Panc1 (cell line): Measurements from ENCODE around the gene PARD6B. TPM values are rescaled to one million over a fixed set of nuclear protein-coding genes. Genes with fewer than 3 reads are reported as not detected.

ENCODE experiments used
- ATAC-seq: fragments of 200-7000 bp; cut with Tn5 transposase; 2 replicates; pipeline ENCODE4 v1.9.1; 2020; ENCODE audit warnings: mild to moderate bottlenecking, moderate library complexity
- BruUV-seq: library from RNA; stranded (reverse); fragments of 400-500 nt; replicated peaks from 2 replicates; lab custom pipeline; 2021; lab: Mats Ljungman, UMichigan
- CTCF ChIA-PET: fragments of 300-600 bp; sonication (Branson Sonifier 250); formaldehyde crosslinking; loops from one replicate; lab custom pipeline; 2022; ENCODE audit warnings: antibody characterized with exemption; lab: Charles Lee
- POLR2A ChIA-PET: fragments of 300-600 bp; sonication (Branson Sonifier 250); formaldehyde crosslinking; loops from one replicate; lab custom pipeline; 2022; ENCODE audit warnings: antibody characterized with exemption; lab: Charles Lee
- DNase-seq: peaks from one replicate; pipeline ENCODE4 v3.0.0-alpha.2; 2010; ENCODE audit warnings: low read depth, low spot score
- H3K27ac ChIP-seq: 2 replicates; pipeline ENCODE4 v1.5.1; 2011; ENCODE audit warnings: mild to moderate bottlenecking, low read length, inconsistent platforms
- H3K27me3 ChIP-seq: fragments of 200-500 bp; sonication (Bioruptor generic); 2 replicates; pipeline ENCODE4 v1.6.0; 2014; ENCODE audit warnings: low read length, inconsistent platforms; ENCODE audit not compliant: control insufficient read depth, insufficient read depth
- H3K36me3 ChIP-seq: fragments of 200-500 bp; sonication (Bioruptor generic); 2 replicates; pipeline ENCODE4 v1.5.1; 2014; ENCODE audit warnings: inconsistent platforms, mild to moderate bottlenecking, low read length, moderate library complexity; ENCODE audit not compliant: control insufficient read depth, insufficient read depth
- H3K4me1 ChIP-seq: 2 replicates; pipeline ENCODE4 v1.5.1; 2011; ENCODE audit warnings: inconsistent platforms, mild to moderate bottlenecking, low read length, moderate library complexity; ENCODE audit not compliant: control insufficient read depth, insufficient read depth
- H3K4me3 ChIP-seq, 2 experiments: 2 replicates each; pipeline ENCODE4 v1.5.1; 2011 to 2012; ENCODE audit warnings: low read depth in 2 of 2, low read length in 2 of 2, mild to moderate bottlenecking in 2 of 2, inconsistent platforms in 1 of 2, moderate library complexity in 1 of 2
- H3K9me3 ChIP-seq: fragments of 200-500 bp; sonication (Bioruptor generic); 2 replicates; pipeline ENCODE4 v1.5.1; 2014; ENCODE audit warnings: low read depth, mild to moderate bottlenecking, inconsistent platforms, low read length, moderate library complexity; ENCODE audit not compliant: control insufficient read depth, insufficient read depth
- CTCF ChIP-seq: fragments of 450-650 bp; IDR thresholded peaks from 2 replicates; pipeline ENCODE4 v1.5.1; 2017; ENCODE audit warnings: mild to moderate bottlenecking
- POLR2AphosphoS5 ChIP-seq: IDR thresholded peaks from 2 replicates; pipeline ENCODE4 v1.6.1; 2012; ENCODE audit warnings: mild to moderate bottlenecking, low read depth, low read length, moderate library complexity
- REST ChIP-seq, 2 experiments: IDR thresholded peaks; 2 replicates each; pipeline ENCODE4 v1.6.1; 2011 to 2012; ENCODE audit warnings: low read depth in 2 of 2, control low read depth in 1 of 2, low read length in 1 of 2, mild to moderate bottlenecking in 1 of 2, moderate library complexity in 1 of 2; ENCODE audit not compliant: insufficient read depth in 1 of 2
- SIN3A ChIP-seq: IDR thresholded peaks from 2 replicates; pipeline ENCODE4 v1.6.1; 2012; ENCODE audit warnings: low read depth, mild to moderate bottlenecking, low read length, moderate library complexity, borderline replicate concordance; ENCODE audit not compliant: insufficient read depth
- TCF7L2 ChIP-seq: IDR thresholded peaks from 2 replicates; pipeline ENCODE4 v1.6.1; 2011; ENCODE audit warnings: mild to moderate bottlenecking, low read depth, low read length, inconsistent platforms
- in situ Hi-C: cut with HindIII; loops from 2 replicates; pipeline ENCODE4 v1.10.0; 2016; ENCODE audit warnings: low sequenced_read_pairs, low pct_unique_long_range_greater_than_20kb
- intact Hi-C: fragments of 100-400 bp; cut with micrococcal nuclease; formaldehyde crosslinking; loops from one replicate; pipeline ENCODE4 v1.10.0; 2022; ENCODE audit not compliant: unreplicated experiment
- total RNA-seq: library from RNA; stranded (reverse); gene quantifications from one replicate; pipeline ENCODE4 v1.2.1, GENCODE V29; 2021; ENCODE audit not compliant: unreplicated experiment

Gene PARD6B
- total RNA-seq, 1 experiment from 2014 or later, result 132 TPM

GRCh38 chr20:50693001-50693400 is 38.4 kb upstream of the PARD6B start:
- H3K4me3 ChIP-seq, result no peak overlapping the region
- BruUV-seq, result no TSS peak
- H3K27ac ChIP-seq, result peak overlapping the region; percentile 99
- no peaks in the 10 kb centered on the region for H3K27me3 ChIP-seq
- CTCF ChIA-PET, result no interaction called here
- in situ Hi-C loops, result no loop called here
- POLR2A ChIA-PET, result no interaction called here
- TF ChIP-seq TCF7L2 (no peak), SIN3A (no peak), POLR2AphosphoS5 (no peak), CTCF (no peak), REST (IDR thresholded peaks at IDR 0.05; ENCODE audit: insufficient read depth in 1 of 2, low read depth in 2 of 2, low read length in 1 of 2) (no peak)
- no peak for ATAC-seq
- peaks cover 67% of the 10 kb centered on the region for H3K4me1 ChIP-seq
- H3K36me3 ChIP-seq, result no peaks in the 10 kb centered on the region
- no peaks in the 10 kb centered on the region for H3K9me3 ChIP-seq
- no peak for DNase-seq
- intact Hi-C loops, result no loop called here

GRCh38 chr20:50694379-50695134 is 36.8 kb upstream of the PARD6B start:
- intact Hi-C loops (no loop called here), in situ Hi-C loops (loop anchor here (5.0 kb wide), 1 partner anchor 38 kb away; the partner anchor contains the start of gene PARD6B)
- no TSS peak for BruUV-seq
- Histone ChIP-seq H3K36me3 (no peaks in the 10 kb centered on the region), H3K4me3 (peak overlapping the region in 1 of 2 experiments; percentile 23; a peak in 2 of 4 replicates), H3K9me3 (no peaks in the 10 kb centered on the region), H3K27ac (peak overlapping the region; percentile 99), H3K4me1 (peaks cover 52% of the 10 kb centered on the region), H3K27me3 (no peaks in the 10 kb centered on the region)
- no peak for TF ChIP-seq SIN3A
- TF ChIP-seq CTCF, result no peak
- no peak for TF ChIP-seq REST (IDR thresholded peaks at IDR 0.05; ENCODE audit: insufficient read depth in 1 of 2, low read depth in 2 of 2, low read length in 1 of 2)
- no peak for TF ChIP-seq TCF7L2
- no peak for TF ChIP-seq POLR2AphosphoS5
- ChIA-PET CTCF (interaction anchor here (0.7 kb wide), 1 partner anchor 23 kb away, joined by 9 read pairs; no protein-coding TSS in a partner anchor), POLR2A (interaction anchor here (0.5 to 0.7 kb wide), 2 partner anchors 8 to 37 kb away, joined by 3 to 21 read pairs; partner anchors contain the start of gene PARD6B)
- DNase-seq, result no peak
- no peak for ATAC-seq
